OCI-LY7 (cell line): ENCODE data around the gene OLFM1. TPM values are rescaled to one million over a fixed set of nuclear protein-coding genes. Genes with fewer than 3 reads are reported as not detected.

Source experiments
- BruUV-seq: library from RNA; stranded (reverse); fragments of 400-500 nt; replicated peaks from 2 replicates; lab custom pipeline; 2021; lab: Mats Ljungman, UMichigan
- CTCF ChIA-PET: fragments of 300-600 bp; sonication (Branson Sonifier 250); formaldehyde crosslinking; loops from one replicate; lab custom pipeline; 2022; ENCODE audit warnings: antibody characterized with exemption; ENCODE audit not compliant: unreplicated experiment; lab: Charles Lee
- POLR2A ChIA-PET: fragments of 300-600 bp; sonication (Branson Sonifier 250); formaldehyde crosslinking; loops from one replicate; lab custom pipeline; 2022; ENCODE audit warnings: antibody characterized with exemption; lab: Charles Lee
- DNase-seq: peaks from one replicate; pipeline ENCODE4 v3.0.0-alpha.2; 2015; ENCODE audit warnings: low spot score
- H2AFZ ChIP-seq: fragments of 200-600 bp; sonication (generic), shearing (Covaris generic); 2 replicates; pipeline ENCODE4 v1.6.1; 2014; ENCODE audit warnings: mild to moderate bottlenecking, antibody characterized with exemption, low read length, moderate library complexity
- H3K27ac ChIP-seq: fragments of 200-600 bp; sonication (generic); 2 replicates; pipeline ENCODE4 v1.5.1; 2014; ENCODE audit warnings: mixed run types, low read depth, mild to moderate bottlenecking, moderate library complexity, low read length, inconsistent platforms; ENCODE audit not compliant: poor library complexity, severe bottlenecking
- H3K36me3 ChIP-seq: fragments of 200-600 bp; sonication (generic); 2 replicates; pipeline ENCODE4 v1.6.1; 2014; ENCODE audit warnings: mild to moderate bottlenecking, antibody characterized with exemption, low read length, moderate library complexity, mixed read lengths; ENCODE audit not compliant: insufficient read depth
- H3K4me1 ChIP-seq: fragments of 200-600 bp; sonication (generic); 2 replicates; pipeline ENCODE4 v1.5.1; 2014; ENCODE audit warnings: mild to moderate bottlenecking, low read length; ENCODE audit not compliant: insufficient read depth, poor library complexity, severe bottlenecking
- H3K4me2 ChIP-seq: fragments of 200-600 bp; sonication (generic); 2 replicates; pipeline ENCODE4 v1.6.1; 2014; ENCODE audit warnings: mild to moderate bottlenecking, low read length
- H3K4me3 ChIP-seq: fragments of 200-600 bp; sonication (generic); 2 replicates; pipeline ENCODE4 v1.5.1; 2014; ENCODE audit warnings: mild to moderate bottlenecking, low read depth, low read length; ENCODE audit not compliant: poor library complexity, severe bottlenecking
- H3K79me2 ChIP-seq: fragments of 200-600 bp; sonication (generic); 2 replicates; pipeline ENCODE4 v1.6.1; 2016; ENCODE audit warnings: low read depth, mild to moderate bottlenecking, low read length, moderate library complexity, mixed read lengths; ENCODE audit not compliant: insufficient read depth
- H3K9me2 ChIP-seq: fragments of 200-600 bp; sonication (generic); 2 replicates; pipeline ENCODE4 v1.6.1; 2016; ENCODE audit warnings: mild to moderate bottlenecking, low read length, mixed read lengths; ENCODE audit not compliant: insufficient read depth
- H3K9me3 ChIP-seq: fragments of 200-600 bp; sonication (generic); 2 replicates; pipeline ENCODE4 v1.6.1; 2014; ENCODE audit warnings: mild to moderate bottlenecking, mixed run types, low read length, mixed read lengths
- H4K20me1 ChIP-seq: fragments of 200-600 bp; sonication (generic); 2 replicates; pipeline ENCODE4 v1.6.1; 2014; ENCODE audit warnings: mild to moderate bottlenecking, antibody characterized with exemption, low read length, moderate library complexity, mixed read lengths; ENCODE audit not compliant: insufficient read depth
- CTCF ChIP-seq: fragments of 200-600 bp; sonication (generic); conservative IDR thresholded peaks from 2 replicates; pipeline ENCODE4 v1.5.1; 2014; ENCODE audit warnings: mild to moderate bottlenecking, antibody characterized with exemption, low read length, moderate library complexity, mixed read lengths
- EZH2phosphoT487 ChIP-seq: fragments of 200-600 bp; sonication (generic); IDR thresholded peaks from 2 replicates; pipeline ENCODE4 v1.6.1; 2018; ENCODE audit warnings: low read depth, borderline replicate concordance, mild to moderate bottlenecking, mixed run types, antibody characterized with exemption, low read length, moderate library complexity, mixed read lengths
- intact Hi-C: fragments of 100-400 bp; cut with micrococcal nuclease; formaldehyde crosslinking; loops from one replicate; pipeline ENCODE4 v1.10.0; 2022; ENCODE audit not compliant: unreplicated experiment
- total RNA-seq, 2 experiments: library from RNA; depleted of rRNA in 1 of 2; stranded (reverse); fragments of >200 nt in 1 of 2; shearing (Covaris generic) in 1 of 2; gene quantifications; 2 replicates each; pipeline ENCODE4 v1.2.3, GENCODE V29; 2014 to 2022

Gene OLFM1
- total RNA-seq, 2 experiments from 2014 or later = not detected

GRCh38 chr9:135039266-135039870 lies 48.1 kb upstream of the OLFM1 start:
- ChIA-PET CTCF (no interaction called here), POLR2A (no interaction called here)
- no peak overlapping the region for H2AFZ ChIP-seq
- no peaks in the 10 kb centered on the region for H4K20me1 ChIP-seq
- no peaks in the 10 kb centered on the region for H3K9me2 ChIP-seq
- no peak overlapping the region for H3K27ac ChIP-seq
- H3K9me3 ChIP-seq = no peaks in the 10 kb centered on the region
- no peaks in the 10 kb centered on the region for H3K4me1 ChIP-seq
- no peaks in the 10 kb centered on the region for H3K36me3 ChIP-seq
- no TSS peak for BruUV-seq
- TF ChIP-seq EZH2phosphoT487 (no peak), CTCF (no peak)
- DNase-seq = no peak
- H3K4me3 ChIP-seq = no peak overlapping the region
- no peak overlapping the region for H3K4me2 ChIP-seq
- H3K79me2 ChIP-seq = no peaks in the 10 kb centered on the region
- intact Hi-C loops = no loop called here

- DNase-seq = no peak
- ChIA-PET POLR2A (no interaction called here), CTCF (no interaction called here)
- TF ChIP-seq CTCF = no peak
- TF ChIP-seq EZH2phosphoT487 = no peak
- H3K36me3 ChIP-seq = no peaks in the 10 kb centered on the region
- no peak overlapping the region for H3K27ac ChIP-seq
- no peak overlapping the region for H2AFZ ChIP-seq
- H3K4me1 ChIP-seq = no peaks in the 10 kb centered on the region
- H3K9me3 ChIP-seq = no peaks in the 10 kb centered on the region
- no TSS peak for BruUV-seq
- H3K4me2 ChIP-seq = no peak overlapping the region
- H3K79me2 ChIP-seq = no peaks in the 10 kb centered on the region
- H4K20me1 ChIP-seq = no peaks in the 10 kb centered on the region
- no peak overlapping the region for H3K4me3 ChIP-seq
- intact Hi-C loops = no loop called here
- H3K9me2 ChIP-seq = no peaks in the 10 kb centered on the region
Measured at GRCh38 chr9:135039916-135040645, 47.4 kb upstream of the OLFM1 start.

GRCh38 chr9:135040892-135041291 lies 46.6 kb upstream of the OLFM1 start:
- no peak overlapping the region for H2AFZ ChIP-seq
- H3K4me2 ChIP-seq = no peak overlapping the region
- no peak overlapping the region for H3K4me3 ChIP-seq
- ChIA-PET POLR2A (no interaction called here), CTCF (no interaction called here)
- H3K9me2 ChIP-seq = no peaks in the 10 kb centered on the region
- intact Hi-C loops = no loop called here
- no peaks in the 10 kb centered on the region for H3K4me1 ChIP-seq
- no peaks in the 10 kb centered on the region for H3K79me2 ChIP-seq
- no peaks in the 10 kb centered on the region for H3K36me3 ChIP-seq
- no TSS peak for BruUV-seq
- TF ChIP-seq EZH2phosphoT487 = no peak
- TF ChIP-seq CTCF = no peak
- H3K9me3 ChIP-seq = no peaks in the 10 kb centered on the region
- H3K27ac ChIP-seq = no peak overlapping the region
- no peak for DNase-seq
- no peaks in the 10 kb centered on the region for H4K20me1 ChIP-seq
